ENCODE measurements around the gene PNPLA3. TPM values are rescaled to one million over a fixed set of nuclear protein-coding genes. Genes with fewer than 3 reads are reported as not detected.

PNPLA3 gene
- 0.27 and 0.85 TPM in 2 replicates for total RNA-seq

DNA sequence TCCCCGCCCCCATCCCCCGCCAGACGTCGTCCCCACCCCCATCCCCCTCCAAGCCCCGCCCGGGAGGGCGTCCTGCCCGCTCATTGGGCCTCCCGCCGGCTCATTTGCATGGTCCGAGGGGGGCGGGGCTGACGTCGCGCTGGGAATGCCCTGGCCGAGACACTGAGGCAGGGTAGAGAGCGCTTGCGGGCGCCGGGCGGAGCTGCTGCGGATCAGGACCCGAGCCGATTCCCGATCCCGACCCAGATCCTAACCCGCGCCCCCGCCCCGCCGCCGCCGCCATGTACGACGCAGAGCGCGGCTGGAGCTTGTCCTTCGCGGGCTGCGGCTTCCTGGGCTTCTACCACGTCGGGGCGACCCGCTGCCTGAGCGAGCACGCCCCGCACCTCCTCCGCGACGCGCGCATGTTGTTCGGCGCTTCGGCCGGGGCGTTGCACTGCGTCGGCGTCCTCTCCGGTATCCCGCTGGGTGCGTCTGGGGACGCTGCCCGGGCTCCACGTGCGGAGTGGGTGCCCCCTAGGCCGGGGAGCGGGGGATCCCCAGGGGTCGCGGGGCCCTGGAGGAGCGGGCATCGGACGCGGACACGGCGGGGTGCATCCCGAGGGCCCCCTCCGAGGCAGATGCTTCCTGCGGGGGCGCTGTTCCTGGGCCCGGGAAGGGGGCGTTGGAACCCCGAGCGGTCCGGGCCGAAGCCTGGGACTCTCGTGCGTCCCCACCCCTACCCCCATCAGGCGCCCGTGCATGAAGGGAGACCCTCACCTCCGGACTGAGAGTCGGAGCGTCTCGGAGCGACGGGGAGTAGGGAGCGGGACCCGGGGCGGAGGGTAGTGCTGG is at the start of gene PNPLA3:
Gene PNPLA3, plus strand, starts transcription at position 175 of the 834 bp plus-strand sequence. Its CDS starts 107 bp downstream, at position 282.

DNA sequence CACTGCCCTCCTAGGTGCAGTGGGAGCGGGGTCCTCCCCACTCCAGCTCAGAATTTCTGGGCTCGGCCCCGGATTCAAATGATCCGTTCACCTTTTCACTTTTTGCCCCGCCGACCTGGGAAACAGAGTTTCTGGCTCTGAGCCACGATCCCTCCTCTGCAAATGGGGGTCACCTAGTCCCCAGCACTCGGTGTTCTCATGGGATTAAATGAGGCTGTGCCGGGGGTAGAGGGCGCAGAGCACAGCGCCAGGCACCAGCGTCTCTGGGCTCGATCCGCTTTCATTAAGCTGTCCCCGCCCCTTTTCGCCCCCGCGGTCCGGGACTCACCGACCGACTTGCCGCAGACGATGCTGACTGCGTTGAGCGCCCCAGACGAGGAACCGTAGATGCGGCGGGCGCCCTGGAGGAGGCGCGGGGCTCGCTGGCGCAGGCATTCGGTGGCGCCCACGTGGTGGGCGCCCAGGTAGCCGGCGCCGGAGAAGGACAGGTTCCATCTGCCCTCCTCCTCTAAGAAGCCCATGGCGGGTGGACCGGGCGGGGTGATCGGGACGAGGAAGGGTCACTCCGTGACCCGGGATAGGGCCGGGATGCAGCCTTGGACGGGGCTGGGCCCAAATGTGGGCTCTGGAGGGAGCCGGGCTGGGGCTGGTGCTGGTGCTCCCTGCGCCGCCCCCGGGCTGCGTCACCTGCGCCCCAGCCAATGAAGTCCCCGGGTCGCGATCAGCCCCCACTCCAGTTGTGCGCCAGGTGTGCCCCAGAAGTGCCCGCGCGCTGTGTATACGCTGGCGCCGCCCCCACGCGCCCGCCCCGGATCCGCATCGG is 32.0 kb upstream of the PNPLA3 start, which contains the start of gene PNPLA5:
Gene PNPLA5, minus strand, starts transcription at position 654 of the 823 bp plus-strand sequence. Its CDS starts 133 bp downstream, at position 521.

GRCh38 chr22:43955040-43955882 is 31.7 kb downstream of the PNPLA3 start, which contains the start of gene SAMM50:
Gene SAMM50, plus strand, starts transcription at chr22:43955442. Its CDS starts 136 bp downstream, at chr22:43955578.

Other genes starting within 250 kb of the PNPLA3 start
- 0.19 and 0.45 TPM in 2 replicates for gene EFCAB6, start 111.5 kb upstream of the PNPLA3 start, total RNA-seq
- 0.09 and 0.63 TPM in 2 replicates for gene SULT4A1, start 61.3 kb upstream of the PNPLA3 start, total RNA-seq
- gene PNPLA5, start 31.8 kb upstream of the PNPLA3 start, total RNA-seq: not detected in 2 replicates
- gene SAMM50, start 31.6 kb downstream of the PNPLA3 start, total RNA-seq: 42.5 and 55.6 TPM in 2 replicates
- gene PARVB, start 100.5 kb downstream of the PNPLA3 start, total RNA-seq: 88.2 and 109 TPM in 2 replicates